HepG2 (cell line): ENCODE measurements around the gene MEGF11. TPM values are rescaled to one million over a fixed set of nuclear protein-coding genes. Genes with fewer than 3 reads are reported as not detected.

Experiments used
- CHCHD3 ChIP-seq: sonication (generic); formaldehyde crosslinking; IDR thresholded peaks from 2 replicates; pipeline ENCODE4 v1.8.0; 2022; ENCODE audit warnings: mild to moderate bottlenecking, missing genetic modification reagents, moderate library complexity
- HDAC2 ChIP-seq: sonication (generic); formaldehyde crosslinking; IDR thresholded peaks from 2 replicates; pipeline ENCODE4 v1.4.0; 2020; ENCODE audit warnings: missing genetic modification reagents
- KAT8 ChIP-seq: IDR thresholded peaks from 2 replicates; pipeline ENCODE4 v1.6.1; 2016; ENCODE audit warnings: missing genetic modification reagents, missing compliant biosample characterization
- LCORL ChIP-seq, 2 experiments: fragments of 450-650 bp in 1 of 2; sonication (generic) in 1 of 2; formaldehyde crosslinking in 1 of 2; IDR thresholded peaks; 2 replicates each; pipeline versions ENCODE4 v1.5.0 to v1.6.1; 2017 to 2020; ENCODE audit warnings: antibody characterized with exemption in 1 of 2, missing genetic modification reagents in 1 of 2
- MAFK ChIP-seq, 2 experiments: IDR thresholded peaks in 1 of 2; conservative IDR thresholded peaks in 1 of 2; 2 replicates each; pipeline ENCODE4 v1.6.1; 2011; ENCODE audit warnings: improper control_type of control experiment in 2 of 2, low read length in 2 of 2
- NBN ChIP-seq: fragments of 450-650 bp; conservative IDR thresholded peaks from 2 replicates; pipeline ENCODE4 v1.6.1; 2017
- NR1H2 ChIP-seq: sonication (generic); formaldehyde crosslinking; IDR thresholded peaks from 2 replicates; pipeline ENCODE4 v1.8.1; 2022; ENCODE audit warnings: low read depth, missing genetic modification reagents, borderline replicate concordance
- POLR2A ChIP-seq, 2 experiments: IDR thresholded peaks; 2 replicates each; pipeline ENCODE4 v1.6.1; 2011; ENCODE audit warnings: low read depth in 2 of 2, low read length in 2 of 2, mild to moderate bottlenecking in 1 of 2, moderate library complexity in 1 of 2; ENCODE audit not compliant: insufficient read depth in 1 of 2
- PPARG ChIP-seq: conservative IDR thresholded peaks from 2 replicates; pipeline ENCODE4 v1.6.1; 2016; ENCODE audit warnings: missing biosample characterization, missing genetic modification reagents
- SMYD3 ChIP-seq: sonication (generic); formaldehyde crosslinking; IDR thresholded peaks from 2 replicates; pipeline ENCODE4 v1.8.1; 2023; ENCODE audit warnings: mild to moderate bottlenecking, missing genetic modification reagents
- SRSF1 ChIP-seq: fragments of 200-400 bp; formaldehyde crosslinking; optimal IDR thresholded peaks from 2 replicates; pipeline ENCODE3; 2017; ENCODE audit warnings: mild to moderate bottlenecking, low read depth, low read length, moderate library complexity
- TP53 ChIP-seq: sonication (generic); formaldehyde crosslinking; conservative IDR thresholded peaks from 2 replicates; pipeline ENCODE4 v1.4.0; 2020; ENCODE audit warnings: missing genetic modification reagents
- ZSCAN12 ChIP-seq: sonication (generic); formaldehyde crosslinking; IDR thresholded peaks from 2 replicates; pipeline ENCODE4 v1.9.0; 2021; ENCODE audit warnings: mild to moderate bottlenecking, missing genetic modification reagents
- polyA plus RNA-seq, 8 experiments: library from polyadenylated mRNA; depleted of rRNA in 3 of 8; stranded (reverse) in 7 of 8; unstranded in 1 of 8; fragments of >200 nt; fragmentation: Illumina TruSeq in 4 of 8; extraction: Trizol in 4 of 8; gene quantifications; 2 replicates each; pipeline versions ENCODE4 v1.2.1 to v1.2.3, GENCODE V29; 2011 to 2016; ENCODE audit warnings: low read depth in 4 of 8, missing spikeins in 1 of 8, mixed read lengths in 1 of 8; ENCODE audit not compliant: insufficient read depth in 1 of 8
- total RNA-seq, 5 experiments: library from RNA; depleted of rRNA; stranded (reverse); fragments of >200 nt; fragmentation: Illumina TruSeq; extraction: Trizol; gene quantifications; 2 replicates each; pipeline ENCODE4 v1.2.3, GENCODE V29; 2016; ENCODE audit warnings: low read depth in 1 of 5
- TF ChIP-seq, protein P1 (sequence below): IDR thresholded peaks from 2 replicates; pipeline ENCODE4 v1.6.1; 2016; ENCODE audit warnings: low read depth, missing genetic modification reagents, missing compliant biosample characterization
- TF ChIP-seq, protein P2 (sequence below): IDR thresholded peaks from 2 replicates; pipeline ENCODE4 v1.6.1; 2016
- TF ChIP-seq, protein P3 (sequence below): sonication (generic); formaldehyde crosslinking; IDR thresholded peaks from 2 replicates; pipeline ENCODE4 v1.9.0; 2022; ENCODE audit warnings: missing genetic modification reagents, mild to moderate bottlenecking, borderline replicate concordance
- TF ChIP-seq, protein P4 (sequence below): sonication (generic); formaldehyde crosslinking; IDR thresholded peaks from 2 replicates; pipeline ENCODE4 v1.5.0; 2020; ENCODE audit warnings: missing genetic modification reagents, mild to moderate bottlenecking, borderline replicate concordance

The MEGF11 gene
- total and polyA plus RNA-seq, 2 of the 13 experiments (the other 11 are each of a cell fraction or from before 2014, with no cell fraction given), result not detected

DNA sequence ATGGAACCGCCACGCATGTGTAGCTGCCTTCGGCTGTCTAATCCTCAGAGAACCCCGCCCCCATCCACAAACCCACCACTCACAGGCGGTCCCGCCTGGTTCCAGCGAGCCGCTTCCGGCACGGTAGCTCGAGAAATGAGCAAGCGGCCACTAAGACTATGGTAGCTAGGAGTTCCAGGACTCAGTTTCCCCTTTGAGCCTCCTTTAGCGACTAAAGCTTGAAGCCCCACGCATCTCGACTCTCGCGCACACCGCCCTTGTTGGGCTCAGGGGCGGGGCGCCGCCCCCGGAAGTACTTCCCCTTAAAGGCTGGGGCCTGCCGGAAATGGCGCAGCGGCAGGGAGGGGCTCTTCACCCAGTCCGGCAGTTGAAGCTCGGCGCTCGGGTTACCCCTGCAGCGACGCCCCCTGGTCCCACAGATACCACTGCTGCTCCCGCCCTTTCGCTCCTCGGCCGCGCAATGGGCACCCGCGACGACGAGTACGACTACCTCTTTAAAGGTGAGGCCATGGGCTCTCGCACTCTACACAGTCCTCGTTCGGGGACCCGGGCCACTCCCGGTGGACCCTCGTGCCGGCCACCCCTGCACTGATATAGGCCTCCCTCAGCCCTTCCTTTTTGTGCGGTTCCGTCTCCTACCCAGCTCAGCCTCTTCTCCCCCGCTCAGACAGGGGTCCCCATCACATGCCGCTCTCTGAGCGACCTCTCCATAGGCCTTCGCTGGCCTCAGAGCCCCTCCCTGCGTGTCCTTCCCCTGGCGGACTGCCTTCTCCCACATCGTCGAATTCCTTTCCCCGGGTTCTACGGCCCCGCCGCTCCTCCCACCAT, 384.2 kb downstream of the MEGF11 start, which contains the start of gene RAB11A (continued):
- TF ChIP-seq, protein P1, sequence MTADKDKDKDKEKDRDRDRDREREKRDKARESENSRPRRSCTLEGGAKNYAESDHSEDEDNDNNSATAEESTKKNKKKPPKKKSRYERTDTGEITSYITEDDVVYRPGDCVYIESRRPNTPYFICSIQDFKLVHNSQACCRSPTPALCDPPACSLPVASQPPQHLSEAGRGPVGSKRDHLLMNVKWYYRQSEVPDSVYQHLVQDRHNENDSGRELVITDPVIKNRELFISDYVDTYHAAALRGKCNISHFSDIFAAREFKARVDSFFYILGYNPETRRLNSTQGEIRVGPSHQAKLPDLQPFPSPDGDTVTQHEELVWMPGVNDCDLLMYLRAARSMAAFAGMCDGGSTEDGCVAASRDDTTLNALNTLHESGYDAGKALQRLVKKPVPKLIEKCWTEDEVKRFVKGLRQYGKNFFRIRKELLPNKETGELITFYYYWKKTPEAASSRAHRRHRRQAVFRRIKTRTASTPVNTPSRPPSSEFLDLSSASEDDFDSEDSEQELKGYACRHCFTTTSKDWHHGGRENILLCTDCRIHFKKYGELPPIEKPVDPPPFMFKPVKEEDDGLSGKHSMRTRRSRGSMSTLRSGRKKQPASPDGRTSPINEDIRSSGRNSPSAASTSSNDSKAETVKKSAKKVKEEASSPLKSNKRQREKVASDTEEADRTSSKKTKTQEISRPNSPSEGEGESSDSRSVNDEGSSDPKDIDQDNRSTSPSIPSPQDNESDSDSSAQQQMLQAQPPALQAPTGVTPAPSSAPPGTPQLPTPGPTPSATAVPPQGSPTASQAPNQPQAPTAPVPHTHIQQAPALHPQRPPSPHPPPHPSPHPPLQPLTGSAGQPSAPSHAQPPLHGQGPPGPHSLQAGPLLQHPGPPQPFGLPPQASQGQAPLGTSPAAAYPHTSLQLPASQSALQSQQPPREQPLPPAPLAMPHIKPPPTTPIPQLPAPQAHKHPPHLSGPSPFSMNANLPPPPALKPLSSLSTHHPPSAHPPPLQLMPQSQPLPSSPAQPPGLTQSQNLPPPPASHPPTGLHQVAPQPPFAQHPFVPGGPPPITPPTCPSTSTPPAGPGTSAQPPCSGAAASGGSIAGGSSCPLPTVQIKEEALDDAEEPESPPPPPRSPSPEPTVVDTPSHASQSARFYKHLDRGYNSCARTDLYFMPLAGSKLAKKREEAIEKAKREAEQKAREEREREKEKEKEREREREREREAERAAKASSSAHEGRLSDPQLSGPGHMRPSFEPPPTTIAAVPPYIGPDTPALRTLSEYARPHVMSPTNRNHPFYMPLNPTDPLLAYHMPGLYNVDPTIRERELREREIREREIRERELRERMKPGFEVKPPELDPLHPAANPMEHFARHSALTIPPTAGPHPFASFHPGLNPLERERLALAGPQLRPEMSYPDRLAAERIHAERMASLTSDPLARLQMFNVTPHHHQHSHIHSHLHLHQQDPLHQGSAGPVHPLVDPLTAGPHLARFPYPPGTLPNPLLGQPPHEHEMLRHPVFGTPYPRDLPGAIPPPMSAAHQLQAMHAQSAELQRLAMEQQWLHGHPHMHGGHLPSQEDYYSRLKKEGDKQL (CRISPR knock-in tag), result no peak
- TF ChIP-seq LCORL (IDR thresholded peaks at IDR 0.05), result no peak
- TF ChIP-seq LCORL (CRISPR knock-in tag; IDR thresholded peaks at IDR 0.05), result no peak
- peak; percentile 28 for TF ChIP-seq HDAC2 (CRISPR knock-in tag)
- TF ChIP-seq NBN, result no peak
- peak; percentile 86; the same call in 1 of the 2 replicates for TF ChIP-seq CHCHD3 (CRISPR knock-in tag)
- TF ChIP-seq POLR2A (IDR thresholded peaks at IDR 0.05; ENCODE audit: insufficient read depth in 1 of 2, low read depth in 2 of 2, low read length in 2 of 2), result peak; percentile 93 to 96
- TF ChIP-seq ZSCAN12 (CRISPR knock-in tag), result peak; percentile 90
- no peak; the same call in 1 of the 2 replicates for TF ChIP-seq NR1H2 (CRISPR knock-in tag)
- TF ChIP-seq, protein P2, sequence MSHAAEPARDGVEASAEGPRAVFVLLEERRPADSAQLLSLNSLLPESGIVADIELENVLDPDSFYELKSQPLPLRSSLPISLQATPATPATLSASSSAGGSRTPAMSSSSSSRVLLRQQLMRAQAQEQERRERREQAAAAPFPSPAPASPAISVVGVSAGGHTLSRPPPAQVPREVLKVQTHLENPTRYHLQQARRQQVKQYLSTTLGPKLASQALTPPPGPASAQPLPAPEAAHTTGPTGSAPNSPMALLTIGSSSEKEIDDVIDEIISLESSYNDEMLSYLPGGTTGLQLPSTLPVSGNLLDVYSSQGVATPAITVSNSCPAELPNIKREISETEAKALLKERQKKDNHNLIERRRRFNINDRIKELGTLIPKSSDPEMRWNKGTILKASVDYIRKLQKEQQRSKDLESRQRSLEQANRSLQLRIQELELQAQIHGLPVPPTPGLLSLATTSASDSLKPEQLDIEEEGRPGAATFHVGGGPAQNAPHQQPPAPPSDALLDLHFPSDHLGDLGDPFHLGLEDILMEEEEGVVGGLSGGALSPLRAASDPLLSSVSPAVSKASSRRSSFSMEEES (CRISPR knock-in tag), result 0 out of 2 replicates have a peak, but pooled peaks have one; percentile 26
- no peak for TF ChIP-seq MAFK (conservative IDR thresholded peaks at IDR 0.05 in 1 of 2, IDR thresholded peaks at IDR 0.05 in 1 of 2; ENCODE audit: low read length in 2 of 2)
- peak; percentile 79 for TF ChIP-seq SRSF1
- no peak for TF ChIP-seq TP53 (CRISPR knock-in tag)
- TF ChIP-seq SMYD3 (CRISPR knock-in tag), result 0 out of 2 replicates have a peak, but pooled peaks have one; percentile 35
- TF ChIP-seq, protein P3, sequence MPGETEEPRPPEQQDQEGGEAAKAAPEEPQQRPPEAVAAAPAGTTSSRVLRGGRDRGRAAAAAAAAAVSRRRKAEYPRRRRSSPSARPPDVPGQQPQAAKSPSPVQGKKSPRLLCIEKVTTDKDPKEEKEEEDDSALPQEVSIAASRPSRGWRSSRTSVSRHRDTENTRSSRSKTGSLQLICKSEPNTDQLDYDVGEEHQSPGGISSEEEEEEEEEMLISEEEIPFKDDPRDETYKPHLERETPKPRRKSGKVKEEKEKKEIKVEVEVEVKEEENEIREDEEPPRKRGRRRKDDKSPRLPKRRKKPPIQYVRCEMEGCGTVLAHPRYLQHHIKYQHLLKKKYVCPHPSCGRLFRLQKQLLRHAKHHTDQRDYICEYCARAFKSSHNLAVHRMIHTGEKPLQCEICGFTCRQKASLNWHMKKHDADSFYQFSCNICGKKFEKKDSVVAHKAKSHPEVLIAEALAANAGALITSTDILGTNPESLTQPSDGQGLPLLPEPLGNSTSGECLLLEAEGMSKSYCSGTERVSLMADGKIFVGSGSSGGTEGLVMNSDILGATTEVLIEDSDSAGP (CRISPR knock-in tag), result peak; percentile 91; the same call in 1 of the 2 replicates
- TF ChIP-seq, protein P4, sequence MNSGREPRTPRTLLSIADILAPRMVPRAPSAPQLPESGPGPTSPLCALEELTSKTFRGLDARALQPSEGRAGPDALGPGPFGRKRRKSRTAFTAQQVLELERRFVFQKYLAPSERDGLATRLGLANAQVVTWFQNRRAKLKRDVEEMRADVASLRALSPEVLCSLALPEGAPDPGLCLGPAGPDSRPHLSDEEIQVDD (CRISPR knock-in tag), result no peak
- peak; percentile 92 for TF ChIP-seq KAT8 (CRISPR knock-in tag)
- TF ChIP-seq PPARG (CRISPR knock-in tag), result 0 out of 2 replicates have a peak, but pooled peaks have one; percentile 40
